IMR-90 (cell line): ENCODE data around the gene SPAG16. TPM values are rescaled to one million over a fixed set of nuclear protein-coding genes. Genes with fewer than 3 reads are reported as not detected.

Experiments
- ATAC-seq: fragments of 200-7000 bp; cut with Tn5 transposase; 2 replicates; pipeline ENCODE4 v1.9.1; 2020; ENCODE audit warnings: low read depth, mild to moderate bottlenecking, moderate library complexity
- BruUV-seq: library from RNA; stranded (reverse); fragments of 400-500 nt; replicated peaks from 2 replicates; lab custom pipeline; 2021; lab: Mats Ljungman, UMichigan
- CTCF ChIA-PET: fragments of 300-600 bp; formaldehyde crosslinking; extraction: SDS; loops from one replicate; lab custom pipeline; 2021; ENCODE audit warnings: antibody characterized with exemption; lab: Yijun Ruan, JAX
- POLR2A ChIA-PET: fragments of 300-600 bp; sonication (Branson Sonifier 250); formaldehyde crosslinking; loops from one replicate; lab custom pipeline; 2022; ENCODE audit warnings: antibody characterized with exemption; ENCODE audit not compliant: unreplicated experiment; lab: Charles Lee
- DNase-seq: peaks from one replicate; pipeline ENCODE4 v3.0.0; 2013
- H2AFZ ChIP-seq: replicated peaks from 2 replicates; pipeline ENCODE3; 2013; ENCODE audit warnings: low read length, mild to moderate bottlenecking; ENCODE audit not compliant: poor library complexity
- H2AK5ac ChIP-seq: 2 replicates; pipeline ENCODE4 v1.6.1; 2013; ENCODE audit warnings: low read depth, low read length, inconsistent platforms
- H2AK9ac ChIP-seq: replicated peaks from 2 replicates; pipeline ENCODE3; 2013; ENCODE audit warnings: mild to moderate bottlenecking, low read depth, low read length, moderate library complexity; ENCODE audit not compliant: poor library complexity
- H2BK120ac ChIP-seq: 2 replicates; pipeline ENCODE4 v1.6.1; 2013; ENCODE audit warnings: low read depth, low read length, inconsistent platforms
- H2BK15ac ChIP-seq: 3 replicates; pipeline ENCODE4 v1.6.1; 2013; ENCODE audit warnings: low read depth, low read length, inconsistent platforms
- H2BK20ac ChIP-seq: 2 replicates; pipeline ENCODE4 v1.6.1; 2013; ENCODE audit warnings: low read depth, mild to moderate bottlenecking, inconsistent platforms, low read length, moderate library complexity
- H2BK5ac ChIP-seq: 2 replicates; pipeline ENCODE4 v1.6.1; 2013; ENCODE audit warnings: mild to moderate bottlenecking, low read depth, low read length, inconsistent platforms; ENCODE audit not compliant: poor library complexity, severe bottlenecking
- H3K14ac ChIP-seq: replicated peaks from 2 replicates; pipeline ENCODE4 v1.6.1; 2013; ENCODE audit warnings: low read depth, low read length, inconsistent platforms
- H3K18ac ChIP-seq: 2 replicates; pipeline ENCODE4 v1.6.1; 2013; ENCODE audit warnings: low read depth, low read length, control low read depth
- H3K23ac ChIP-seq: 2 replicates; pipeline ENCODE4 v1.6.1; 2013; ENCODE audit warnings: low read depth, low read length, inconsistent platforms
- H3K27ac ChIP-seq: 2 replicates; pipeline ENCODE4 v1.5.1; 2013; ENCODE audit warnings: mild to moderate bottlenecking, control low read depth, low read length; ENCODE audit not compliant: insufficient read depth
- H3K27me3 ChIP-seq: 2 replicates; pipeline ENCODE4 v1.6.1; 2013; ENCODE audit warnings: low read length; ENCODE audit not compliant: control insufficient read depth, insufficient read depth
- H3K36me3 ChIP-seq: 2 replicates; pipeline ENCODE4 v1.6.1; 2013; ENCODE audit warnings: low read length, mixed read lengths; ENCODE audit not compliant: control insufficient read depth, insufficient read depth
- H3K4ac ChIP-seq: 2 replicates; pipeline ENCODE4 v1.6.1; 2013; ENCODE audit warnings: low read depth, low read length, inconsistent platforms
- H3K4me1 ChIP-seq: 2 replicates; pipeline ENCODE4 v1.6.1; 2013; ENCODE audit warnings: low read length, mixed read lengths; ENCODE audit not compliant: control insufficient read depth, insufficient read depth
- H3K4me2 ChIP-seq: 2 replicates; pipeline ENCODE4 v1.6.1; 2013; ENCODE audit warnings: low read depth, mild to moderate bottlenecking, control low read depth, low read length, moderate library complexity
- H3K4me3 ChIP-seq: 2 replicates; pipeline ENCODE4 v1.5.1; 2013; ENCODE audit warnings: low read depth, mild to moderate bottlenecking, control low read depth, low read length, moderate library complexity; ENCODE audit not compliant: insufficient read depth
- H3K56ac ChIP-seq: 2 replicates; pipeline ENCODE4 v1.6.1; 2013; ENCODE audit warnings: low read length, inconsistent platforms; ENCODE audit not compliant: insufficient read depth; ENCODE audit errors: extremely low read depth
- H3K79me1 ChIP-seq, 2 experiments: 2 replicates each; pipeline ENCODE4 v1.6.1; 2013; ENCODE audit warnings: low read length in 2 of 2, inconsistent platforms in 1 of 2, low read depth in 1 of 2
- H3K9ac ChIP-seq: 2 replicates; pipeline ENCODE4 v1.6.1; 2013; ENCODE audit warnings: low read depth, low read length, control low read depth
- H3K9me1 ChIP-seq: 2 replicates; pipeline ENCODE4 v1.6.1; 2013; ENCODE audit warnings: low read length, inconsistent platforms; ENCODE audit not compliant: insufficient read depth
- H3K9me3 ChIP-seq: 2 replicates; pipeline ENCODE4 v1.6.1; 2013; ENCODE audit warnings: low read length; ENCODE audit not compliant: control insufficient read depth, insufficient read depth
- H4K20me1 ChIP-seq: 2 replicates; pipeline ENCODE4 v1.6.1; 2013; ENCODE audit warnings: low read length, inconsistent platforms; ENCODE audit not compliant: insufficient read depth
- H4K5ac ChIP-seq: 2 replicates; pipeline ENCODE4 v1.6.1; 2013; ENCODE audit warnings: mild to moderate bottlenecking, low read depth, low read length, control low read depth
- H4K8ac ChIP-seq, 2 experiments: 2 replicates each; pipeline ENCODE4 v1.6.1; 2013; ENCODE audit warnings: low read depth in 2 of 2, low read length in 2 of 2, control low read depth in 1 of 2, inconsistent platforms in 1 of 2
- H4K91ac ChIP-seq: 2 replicates; pipeline ENCODE4 v1.6.1; 2013; ENCODE audit warnings: low read depth, low read length, inconsistent platforms; ENCODE audit not compliant: insufficient read depth
- BHLHE40 ChIP-seq: fragments of 150-350 bp; IDR thresholded peaks from 2 replicates; pipeline ENCODE4 v1.6.1; 2016; ENCODE audit warnings: mild to moderate bottlenecking, low read depth, low read length
- CEBPB ChIP-seq: IDR thresholded peaks from 2 replicates; pipeline ENCODE4 v1.6.1; 2012; ENCODE audit warnings: low read depth, low read length, improper control_type of control experiment
- CHD1 ChIP-seq: IDR thresholded peaks from 2 replicates; pipeline ENCODE4 v1.6.1; 2012; ENCODE audit warnings: low read depth, low read length, improper control_type of control experiment
- FOS ChIP-seq: fragments of 150-350 bp; IDR thresholded peaks from 2 replicates; pipeline ENCODE4 v1.6.1; 2016; ENCODE audit warnings: low read depth, low read length
- MAFK ChIP-seq: IDR thresholded peaks from 2 replicates; pipeline ENCODE4 v1.6.1; 2012; ENCODE audit warnings: low read depth, low read length, improper control_type of control experiment
- MAZ ChIP-seq: IDR thresholded peaks from 2 replicates; pipeline ENCODE4 v1.6.1; 2012; ENCODE audit warnings: low read depth, mild to moderate bottlenecking, low read length, improper control_type of control experiment, moderate library complexity, borderline replicate concordance
- MXI1 ChIP-seq: IDR thresholded peaks from 2 replicates; pipeline ENCODE4 v1.6.1; 2012; ENCODE audit warnings: low read depth, mild to moderate bottlenecking, low read length, moderate library complexity, borderline replicate concordance
- NFE2L2 ChIP-seq: fragments of 150-350 bp; IDR thresholded peaks from 2 replicates; pipeline ENCODE4 v1.6.1; 2016; ENCODE audit warnings: low read depth, mild to moderate bottlenecking, low read length
- POLR2A ChIP-seq: IDR thresholded peaks from 2 replicates; pipeline ENCODE4 v1.6.1; 2012; ENCODE audit warnings: mild to moderate bottlenecking, low read depth, low read length
- RAD21 ChIP-seq: IDR thresholded peaks from 2 replicates; pipeline ENCODE4 v1.6.1; 2012; ENCODE audit warnings: low read length, improper control_type of control experiment
- RCOR1 ChIP-seq: IDR thresholded peaks from 2 replicates; pipeline ENCODE4 v1.6.1; 2012; ENCODE audit warnings: mild to moderate bottlenecking, low read length, improper control_type of control experiment; ENCODE audit not compliant: insufficient replicate concordance
- RFX5 ChIP-seq: IDR thresholded peaks from 2 replicates; pipeline ENCODE4 v1.8.0; 2012; ENCODE audit warnings: low read depth, mild to moderate bottlenecking, low read length, moderate library complexity
- SMC3 ChIP-seq: fragments of 150-350 bp; IDR thresholded peaks from 2 replicates; pipeline ENCODE4 v1.6.1; 2016; ENCODE audit warnings: low read depth, mild to moderate bottlenecking, antibody characterized with exemption, low read length, moderate library complexity
- dilution Hi-C: fragments of 300-500 bp; cut with HindIII; formaldehyde crosslinking; loops from one replicate; pipeline ENCODE4 v1.14.3; 2018; ENCODE audit warnings: low sequenced_read_pairs; ENCODE audit not compliant: unreplicated experiment
- in situ Hi-C: fragments of 300-500 bp; cut with MboI; formaldehyde crosslinking; loops from 3 replicates; pipeline ENCODE4 v1.14.3; 2019; ENCODE audit warnings: low sequenced_read_pairs, inconsistent platforms, mixed read lengths
- intact Hi-C: fragments of 100-400 bp; cut with micrococcal nuclease; formaldehyde crosslinking; loops from 2 replicates; pipeline ENCODE4 v1.10.0; 2022
- polyA plus RNA-seq, 3 experiments: library from polyadenylated mRNA; depleted of rRNA; stranded (reverse); fragments of >200 nt; gene quantifications; 2 replicates each; pipeline ENCODE4 v1.2.3, GENCODE V29; 2012; ENCODE audit warnings: low replicate concordance in 1 of 3
- total RNA-seq: library from RNA; depleted of rRNA; stranded (reverse); fragments of >200 nt; gene quantifications from 2 replicates; pipeline ENCODE4 v1.2.3, GENCODE V29; 2012
- TF ChIP-seq, protein P1 (sequence below): fragments of 150-350 bp; IDR thresholded peaks from 2 replicates; pipeline ENCODE4 v1.6.1; 2017; ENCODE audit warnings: mild to moderate bottlenecking, antibody characterized with exemption, low read length, low read depth
- TF ChIP-seq, protein P2 (sequence below): fragments of 150-350 bp; IDR thresholded peaks from 2 replicates; pipeline ENCODE4 v1.6.1; 2016; ENCODE audit warnings: low read depth, mild to moderate bottlenecking, low read length, moderate library complexity, borderline replicate concordance
- TF ChIP-seq, protein P3 (sequence below): conservative IDR thresholded peaks from 2 replicates; pipeline ENCODE4 v1.5.1; 2012; ENCODE audit warnings: mild to moderate bottlenecking, low read depth, low read length, improper control_type of control experiment

SPAG16 gene
- total and polyA plus RNA-seq, 2 of the 4 experiments (the other 2 are of a cell fraction), result 7.3 to 13.5 TPM

DNA sequence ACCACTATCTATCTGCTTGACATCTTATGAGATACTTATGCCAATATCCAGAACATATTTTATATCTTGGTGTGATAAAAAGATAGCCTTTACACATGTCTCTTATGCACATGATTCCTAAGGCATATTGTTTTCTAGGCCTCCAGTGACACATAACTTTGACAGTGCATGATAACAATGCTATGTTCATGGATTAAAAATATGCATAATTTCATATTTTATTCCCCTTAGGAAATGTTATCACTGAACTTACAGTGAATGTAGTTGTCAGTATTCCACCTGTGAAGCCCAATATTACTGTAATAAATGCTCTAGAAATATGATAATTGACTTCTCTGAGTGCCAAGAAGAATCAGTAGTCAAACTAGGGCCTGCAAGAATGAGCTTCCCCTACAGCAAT is 532.3 kb downstream of the SPAG16 start:
- no peak overlapping the region for H2BK15ac ChIP-seq
- H4K5ac ChIP-seq, result no peak overlapping the region
- no peak overlapping the region for H2AFZ ChIP-seq
- no peak overlapping the region for H4K8ac ChIP-seq
- H4K20me1 ChIP-seq, result no peaks in the 10 kb centered on the region
- TF ChIP-seq POLR2A (no peak), FOS (no peak), RCOR1 (no peak), NFE2L2 (no peak), RAD21 (no peak), MAZ (no peak), CEBPB (no peak), CHD1 (no peak), MXI1 (no peak), SMC3 (no peak), MAFK (no peak), BHLHE40 (no peak), RFX5 (no peak)
- TF ChIP-seq, protein P1, sequence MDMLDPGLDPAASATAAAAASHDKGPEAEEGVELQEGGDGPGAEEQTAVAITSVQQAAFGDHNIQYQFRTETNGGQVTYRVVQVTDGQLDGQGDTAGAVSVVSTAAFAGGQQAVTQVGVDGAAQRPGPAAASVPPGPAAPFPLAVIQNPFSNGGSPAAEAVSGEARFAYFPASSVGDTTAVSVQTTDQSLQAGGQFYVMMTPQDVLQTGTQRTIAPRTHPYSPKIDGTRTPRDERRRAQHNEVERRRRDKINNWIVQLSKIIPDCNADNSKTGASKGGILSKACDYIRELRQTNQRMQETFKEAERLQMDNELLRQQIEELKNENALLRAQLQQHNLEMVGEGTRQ, result no peak
- TF ChIP-seq, protein P2, sequence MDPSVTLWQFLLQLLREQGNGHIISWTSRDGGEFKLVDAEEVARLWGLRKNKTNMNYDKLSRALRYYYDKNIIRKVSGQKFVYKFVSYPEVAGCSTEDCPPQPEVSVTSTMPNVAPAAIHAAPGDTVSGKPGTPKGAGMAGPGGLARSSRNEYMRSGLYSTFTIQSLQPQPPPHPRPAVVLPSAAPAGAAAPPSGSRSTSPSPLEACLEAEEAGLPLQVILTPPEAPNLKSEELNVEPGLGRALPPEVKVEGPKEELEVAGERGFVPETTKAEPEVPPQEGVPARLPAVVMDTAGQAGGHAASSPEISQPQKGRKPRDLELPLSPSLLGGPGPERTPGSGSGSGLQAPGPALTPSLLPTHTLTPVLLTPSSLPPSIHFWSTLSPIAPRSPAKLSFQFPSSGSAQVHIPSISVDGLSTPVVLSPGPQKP, result no peak
- TF ChIP-seq, protein P3, sequence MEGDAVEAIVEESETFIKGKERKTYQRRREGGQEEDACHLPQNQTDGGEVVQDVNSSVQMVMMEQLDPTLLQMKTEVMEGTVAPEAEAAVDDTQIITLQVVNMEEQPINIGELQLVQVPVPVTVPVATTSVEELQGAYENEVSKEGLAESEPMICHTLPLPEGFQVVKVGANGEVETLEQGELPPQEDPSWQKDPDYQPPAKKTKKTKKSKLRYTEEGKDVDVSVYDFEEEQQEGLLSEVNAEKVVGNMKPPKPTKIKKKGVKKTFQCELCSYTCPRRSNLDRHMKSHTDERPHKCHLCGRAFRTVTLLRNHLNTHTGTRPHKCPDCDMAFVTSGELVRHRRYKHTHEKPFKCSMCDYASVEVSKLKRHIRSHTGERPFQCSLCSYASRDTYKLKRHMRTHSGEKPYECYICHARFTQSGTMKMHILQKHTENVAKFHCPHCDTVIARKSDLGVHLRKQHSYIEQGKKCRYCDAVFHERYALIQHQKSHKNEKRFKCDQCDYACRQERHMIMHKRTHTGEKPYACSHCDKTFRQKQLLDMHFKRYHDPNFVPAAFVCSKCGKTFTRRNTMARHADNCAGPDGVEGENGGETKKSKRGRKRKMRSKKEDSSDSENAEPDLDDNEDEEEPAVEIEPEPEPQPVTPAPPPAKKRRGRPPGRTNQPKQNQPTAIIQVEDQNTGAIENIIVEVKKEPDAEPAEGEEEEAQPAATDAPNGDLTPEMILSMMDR, result no peak
- H3K9me1 ChIP-seq, result no peaks in the 10 kb centered on the region
- no peaks in the 10 kb centered on the region for H3K9me3 ChIP-seq
- H3K79me1 ChIP-seq, result no peaks in the 10 kb centered on the region
- POLR2A ChIA-PET, result no interaction called here
- H3K18ac ChIP-seq, result no peak overlapping the region
- H3K23ac ChIP-seq, result no peak overlapping the region
- H3K27ac ChIP-seq, result no peak overlapping the region
- H4K91ac ChIP-seq, result no peak overlapping the region
- H2BK20ac ChIP-seq, result no peak overlapping the region
- H2BK120ac ChIP-seq, result no peak overlapping the region
- intact Hi-C loops, result loop anchor here (10.0 kb wide), 1 partner anchor 498 kb away; no protein-coding TSS in a partner anchor
- no peak overlapping the region for H2BK5ac ChIP-seq
- no peak overlapping the region for H2AK5ac ChIP-seq
- H3K27me3 ChIP-seq, result no peaks in the 10 kb centered on the region
- no peak overlapping the region for H3K56ac ChIP-seq
- no peaks in the 10 kb centered on the region for H3K36me3 ChIP-seq
- dilution Hi-C loops, result no loop called here
- DNase-seq, result no peak
- CTCF ChIA-PET, result no interaction called here
- H3K4me3 ChIP-seq, result no peak overlapping the region
- no peak overlapping the region for H2AK9ac ChIP-seq
- H3K14ac ChIP-seq, result no peak overlapping the region
- H3K4me1 ChIP-seq, result peaks cover 3% of the 10 kb centered on the region; the same call in 1 of the 2 replicates
- in situ Hi-C loops, result loop anchor here (25.0 kb wide), 2 partner anchors 554 to 996 kb away; partner anchors contain the start of gene BARD1
- no TSS peak for BruUV-seq
- H3K9ac ChIP-seq, result no peak overlapping the region
- no peak for ATAC-seq
- H3K4me2 ChIP-seq, result no peak overlapping the region
- H3K4ac ChIP-seq, result no peak overlapping the region
